Ecto neural progenitor cell (in vitro differentiated cells): Measurements from ENCODE around the gene MCAT.
A peak's percentile ranks its signal among the peaks of the same experiment; 100 is the strongest.

Experiments
- DNase-seq: peaks from one replicate; pipeline ENCODE4 v3.0.0-alpha.2; 2018; ENCODE audit warnings: low spot score

Gene MCAT

DNA sequence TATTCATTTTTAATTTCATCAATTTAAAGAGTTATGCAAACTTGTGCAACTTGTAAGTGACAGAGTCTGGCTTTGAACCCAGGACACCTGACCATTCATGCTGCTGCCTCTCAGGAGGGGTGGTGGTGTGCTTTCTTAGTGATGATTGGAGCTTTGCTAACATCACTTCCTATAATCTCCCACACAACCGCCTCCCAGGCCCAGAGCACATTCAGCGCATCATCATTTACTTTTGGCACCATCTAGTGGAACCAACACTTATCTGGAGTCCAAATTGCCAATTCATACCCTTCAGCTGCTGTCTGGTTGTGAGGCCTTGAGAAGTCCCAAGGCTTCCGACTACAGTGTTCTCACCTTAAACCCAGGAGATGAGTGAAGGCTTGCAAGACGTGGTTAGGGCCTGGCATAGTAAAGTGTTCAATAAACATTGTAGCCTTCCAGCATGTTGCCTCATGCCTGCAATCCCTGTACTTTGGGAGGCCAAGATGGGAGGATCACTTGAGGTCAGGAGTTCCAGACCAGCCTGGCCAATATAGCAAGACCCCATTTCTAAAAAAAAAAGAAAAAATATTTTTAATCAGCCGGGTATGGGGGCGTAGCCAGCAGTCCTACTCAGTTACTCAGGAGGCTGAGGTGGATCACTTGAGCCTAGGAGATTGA, 52.9 kb downstream of the MCAT start:
- DNase-seq, result no peak

GRCh38 chr22:43088984-43089717, 54.0 kb downstream of the MCAT start, which contains the start of gene TTLL1:
Gene TTLL1, minus strand, starts transcription at chr22:43089391. Its CDS starts 13,805 bp downstream, at chr22:43075586.
- peak; percentile 93 for DNase-seq

DNA sequence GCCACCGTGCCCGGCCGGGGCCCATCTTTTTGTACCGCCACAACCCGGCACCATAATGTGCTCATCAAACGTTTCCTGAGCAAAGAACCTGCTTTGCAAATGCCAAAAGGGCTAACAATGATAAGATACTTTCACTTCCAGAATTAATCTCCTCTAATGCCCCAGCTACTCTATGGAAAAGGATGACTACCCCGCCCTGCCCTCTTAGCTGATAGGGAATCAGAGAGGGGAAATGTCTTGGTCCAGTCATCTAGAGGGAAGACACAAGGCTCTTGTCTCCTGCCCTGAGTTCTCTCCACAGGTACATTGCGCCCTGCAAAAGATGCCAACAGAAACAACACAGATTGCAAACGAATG, 54.6 kb downstream of the MCAT start:
- DNase-seq, result no peak

DNA sequence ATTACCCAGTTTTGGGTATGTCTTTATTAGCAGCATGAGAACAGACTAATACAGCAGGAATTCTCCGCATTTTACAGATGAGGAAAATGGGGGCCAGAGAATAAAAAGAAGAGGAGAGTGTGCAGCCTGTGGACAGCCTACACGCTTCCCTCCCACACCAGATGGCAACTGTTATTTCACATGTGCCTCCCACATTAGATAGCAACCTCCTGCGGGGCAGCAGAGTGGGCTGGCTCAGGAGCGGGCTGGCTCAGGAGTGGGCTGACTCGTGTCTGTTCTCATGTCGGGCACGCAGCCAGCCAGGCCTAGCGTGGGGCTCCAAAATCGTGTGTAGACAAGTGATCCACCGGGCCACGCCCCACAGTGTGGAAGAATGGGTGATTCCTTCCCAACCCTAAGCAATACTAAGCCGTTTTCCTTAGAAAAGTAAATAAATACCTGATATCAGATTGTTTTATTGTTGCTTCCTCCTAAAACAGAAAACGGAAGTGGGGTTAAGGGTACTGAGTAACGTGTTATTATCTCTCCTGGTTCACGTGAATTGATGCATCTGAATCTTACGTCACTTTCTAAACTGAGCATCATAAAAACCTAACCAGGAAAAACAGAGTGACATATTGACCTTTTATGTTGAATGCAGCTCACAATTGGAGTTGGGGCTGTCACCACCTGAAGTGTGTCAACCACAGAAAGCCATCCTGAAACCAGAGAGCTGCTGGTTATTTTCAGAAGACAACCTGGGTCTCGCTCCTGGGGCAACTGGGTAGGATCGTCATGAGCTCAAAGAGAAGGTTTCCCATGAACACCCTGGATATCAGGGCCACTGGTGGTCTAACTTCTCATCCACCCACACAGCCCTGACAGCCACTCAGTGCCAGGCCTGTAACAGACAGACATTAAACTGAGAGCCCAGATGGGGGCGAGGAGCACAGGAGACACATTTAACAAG, 57.3 kb downstream of the MCAT start:
- DNase-seq, result no peak
